B cell (primary cell): ENCODE data around the gene JAG1. TPM values are rescaled to one million over a fixed set of nuclear protein-coding genes. Genes with fewer than 3 reads are reported as not detected.
"Not testable (repeated sequence)": the region's sequence is repeated elsewhere in the genome, so short reads cannot be mapped to it uniquely, and the experiment has no call there.

Experiments
- ATAC-seq: fragments of 200-7000 bp; cut with Tn5 transposase; one replicate; pipeline ENCODE4 v1.10.0; 2021; ENCODE audit warnings: low read depth, mild to moderate bottlenecking, moderate number of reproducible peaks, moderate library complexity
- CTCF ChIA-PET: fragments of 350-600 bp; sonication (Branson Sonifier 250); formaldehyde crosslinking; loops from one replicate; lab custom pipeline; 2021; ENCODE audit warnings: antibody characterized with exemption, inconsistent platforms; lab: Charles Lee
- POLR2A ChIA-PET: fragments of 350-600 bp; sonication (Branson Sonifier 250); formaldehyde crosslinking; loops from one replicate; lab custom pipeline; 2021; ENCODE audit warnings: antibody characterized with exemption; lab: Charles Lee
- DNase-seq: peaks from one replicate; pipeline ENCODE4 v3.0.0; 2013
- H2AFZ ChIP-seq: 2 replicates; pipeline ENCODE4 v1.6.1; 2012; ENCODE audit warnings: mild to moderate bottlenecking, low read depth, low read length; ENCODE audit not compliant: insufficient read depth, poor library complexity, severe bottlenecking
- H3K27ac ChIP-seq, 2 donors: 1 replicate in 1 of 2; 2 replicates in 1 of 2; pipeline ENCODE4 v1.5.1; 2012 to 2013; ENCODE audit warnings: low read length in 2 of 2, mild to moderate bottlenecking in 2 of 2, moderate library complexity in 1 of 2
- H3K27me3 ChIP-seq, 4 experiments: fragments of 200-600 bp in 1 of 4; sonication (generic) in 1 of 4; replicated peaks in 1 of 4; 1 replicate in 2 of 4; 2 replicates in 2 of 4; pipeline versions ENCODE4 v1.6.1 to v1.7.0; 2013 to 2016; ENCODE audit warnings: low read length in 3 of 4, mild to moderate bottlenecking in 2 of 4, mixed read lengths in 1 of 4, moderate library complexity in 1 of 4; ENCODE audit not compliant: insufficient read depth in 4 of 4, control insufficient read depth in 3 of 4; ENCODE audit errors: control extremely low read depth in 1 of 4
- H3K36me3 ChIP-seq, 2 experiments: replicated peaks in 1 of 2; 1 replicate in 1 of 2; 2 replicates in 1 of 2; pipeline versions ENCODE4 v1.6.1 to v1.7.1; 2013; ENCODE audit warnings: low read length in 1 of 2; ENCODE audit not compliant: insufficient read depth in 2 of 2, control insufficient read depth in 1 of 2; ENCODE audit errors: control extremely low read depth in 1 of 2, extremely low read depth in 1 of 2
- H3K4me1 ChIP-seq, 2 donors: fragments of 200-600 bp in 1 of 2; sonication (generic) in 1 of 2; 1 replicate in 1 of 2; 2 replicates in 1 of 2; pipeline versions ENCODE4 v1.5.1 to v1.6.1; 2013 to 2017; ENCODE audit warnings: low read length in 2 of 2; ENCODE audit not compliant: control insufficient read depth in 2 of 2, insufficient read depth in 2 of 2
- H3K4me2 ChIP-seq: replicated peaks from 2 replicates; pipeline ENCODE3; 2012; ENCODE audit warnings: mild to moderate bottlenecking, low read depth, low read length; ENCODE audit not compliant: poor library complexity, severe bottlenecking
- H3K4me3 ChIP-seq, 5 experiments: fragments of 200-600 bp in 1 of 5; sonication (generic) in 1 of 5; 1 replicate in 3 of 5; 2 replicates in 2 of 5; pipeline versions ENCODE4 v1.5.1 to v1.7.0; 2011 to 2016; ENCODE audit warnings: low read length in 4 of 5, mild to moderate bottlenecking in 4 of 5, low read depth in 2 of 5, control low read depth in 1 of 5, moderate library complexity in 1 of 5; ENCODE audit not compliant: insufficient read depth in 1 of 5; ENCODE audit errors: control extremely low read depth in 1 of 5, extremely low read depth in 1 of 5
- H3K79me2 ChIP-seq: fragments of 200-600 bp; sonication (generic); one replicate; pipeline ENCODE4 v1.6.0; 2016; ENCODE audit warnings: low read length; ENCODE audit not compliant: control insufficient read depth, insufficient read depth
- H3K9ac ChIP-seq: fragments of 200-600 bp; sonication (generic); 2 replicates; pipeline ENCODE4 v1.6.1; 2017; ENCODE audit warnings: mild to moderate bottlenecking, low read length, moderate library complexity
- H3K9me3 ChIP-seq, 3 donors: one replicate each; pipeline versions ENCODE4 v1.6.1 to v1.7.1; 2013; ENCODE audit warnings: low read length in 2 of 3; ENCODE audit not compliant: control insufficient read depth in 2 of 3, insufficient read depth in 1 of 3; ENCODE audit errors: control extremely low read depth in 1 of 3
- H4K20me1 ChIP-seq: 2 replicates; pipeline ENCODE4 v1.6.0; 2012; ENCODE audit warnings: mild to moderate bottlenecking, low read length; ENCODE audit not compliant: insufficient read depth, control insufficient read depth, poor library complexity, severe bottlenecking
- H3K27ac Mint-ChIP-seq: one replicate; pipeline ENCODE4 v1.8.0; 2021; ENCODE audit warnings: mixed read lengths
- H3K27me3 Mint-ChIP-seq: one replicate; pipeline ENCODE4 v1.8.0; 2021; ENCODE audit warnings: mixed read lengths
- H3K4me1 Mint-ChIP-seq: one replicate; pipeline ENCODE4 v1.8.0; 2021; ENCODE audit warnings: mixed read lengths
- H3K4me3 Mint-ChIP-seq: one replicate; pipeline ENCODE4 v1.8.0; 2021; ENCODE audit warnings: mixed read lengths
- H3K9me3 Mint-ChIP-seq: one replicate; pipeline ENCODE4 v1.8.0; 2022; ENCODE audit warnings: mixed read lengths; ENCODE audit not compliant: insufficient read depth
- CTCF ChIP-seq: fragments of 200-600 bp; IDR thresholded peaks from one replicate; pipeline ENCODE4 v1.8.0; 2022; ENCODE audit warnings: antibody characterized with exemption, mild to moderate bottlenecking
- EZH2 ChIP-seq: IDR thresholded peaks from 2 replicates; pipeline ENCODE4 v1.6.1; 2012; ENCODE audit warnings: borderline replicate concordance, low read depth, mild to moderate bottlenecking, moderate library complexity, low read length; ENCODE audit not compliant: insufficient read depth, poor library complexity, severe bottlenecking
- WGBS: methylation state at CpG from one replicate; pipeline ENCODE4 v1.1.5; 2013; ENCODE audit warnings: missing lambda C conversion rate; ENCODE audit not compliant: insufficient coverage; 5-methylcytosine and 5-hydroxymethylcytosine counted together
- intact Hi-C: fragments of 100-400 bp; cut with micrococcal nuclease; formaldehyde crosslinking; loops from one replicate; pipeline ENCODE4 v1.10.0; 2022
- polyA plus RNA-seq: library from polyadenylated mRNA; depleted of rRNA; stranded (reverse); fragments of >200 nt; gene quantifications from 2 replicates; pipeline ENCODE4 v1.2.3, GENCODE V29; 2012
- total RNA-seq, 2 donors: library from RNA; stranded (reverse); fragments of 120-200 nt in 1 of 2; gene quantifications; 1 replicate in 1 of 2; 2 replicates in 1 of 2; pipeline versions ENCODE4 v1.2.3 to v1.2.4, GENCODE V29; 2013 to 2022

The JAG1 gene
- total and polyA plus RNA-seq, 2 donors (not counting 1 experiment from before 2014, with no cell fraction given): not detected

DNA sequence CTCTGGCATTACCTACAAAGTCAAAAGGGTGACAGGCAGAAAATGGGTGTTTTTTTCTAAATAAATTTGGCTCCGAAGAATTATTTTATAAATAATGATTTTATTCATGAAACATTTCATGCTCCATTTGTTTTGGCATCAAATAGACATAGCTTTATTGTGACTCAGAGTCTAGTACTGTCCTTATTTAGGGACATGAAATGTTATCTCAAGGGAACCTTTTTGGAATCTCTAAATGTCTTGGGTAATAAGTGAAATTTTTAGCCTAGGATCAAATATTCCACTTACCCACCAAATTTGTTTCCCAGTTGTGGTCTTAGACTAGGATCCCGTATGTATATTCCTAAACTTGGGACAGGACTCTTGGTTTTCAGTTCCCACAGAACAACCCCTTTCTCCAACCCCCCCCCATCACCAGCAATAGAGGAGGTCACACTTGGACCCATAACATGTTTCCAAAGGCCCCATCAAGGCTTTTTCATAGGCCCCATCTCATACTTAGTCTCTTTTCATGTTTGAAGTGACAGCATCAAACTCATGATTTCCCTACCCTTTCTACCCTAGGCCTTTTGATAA is 81.8 kb downstream of the JAG1 start:
- CTCF ChIA-PET: no interaction called here
- no peak overlapping the region for H2AFZ ChIP-seq
- H3K36me3 ChIP-seq: no peaks in the 10 kb centered on the region
- H3K27me3 ChIP-seq: no peaks in the 10 kb centered on the region
- no peak overlapping the region for H3K27ac Mint-ChIP-seq
- no peak overlapping the region for H3K4me3 ChIP-seq
- H3K27me3 Mint-ChIP-seq: no peaks in the 10 kb centered on the region
- H3K4me1 ChIP-seq: no peaks in the 10 kb centered on the region
- no peaks in the 10 kb centered on the region for H3K9me3 Mint-ChIP-seq
- intact Hi-C loops: no loop called here
- DNase-seq: no peak
- 83% methylated on average over 1 of the region's 2 CpGs for WGBS
- no peaks in the 10 kb centered on the region for H3K9me3 ChIP-seq
- H4K20me1 ChIP-seq: no peaks in the 10 kb centered on the region
- no peaks in the 10 kb centered on the region for H3K4me1 Mint-ChIP-seq
- H3K4me2 ChIP-seq: no peak overlapping the region
- POLR2A ChIA-PET: no interaction called here
- TF ChIP-seq EZH2 (no peak), CTCF (no peak)
- no peak overlapping the region for H3K27ac ChIP-seq
- no peak overlapping the region for H3K4me3 Mint-ChIP-seq
- no peak for ATAC-seq
- H3K9ac ChIP-seq: no peak overlapping the region
- H3K79me2 ChIP-seq: no peaks in the 10 kb centered on the region

DNA sequence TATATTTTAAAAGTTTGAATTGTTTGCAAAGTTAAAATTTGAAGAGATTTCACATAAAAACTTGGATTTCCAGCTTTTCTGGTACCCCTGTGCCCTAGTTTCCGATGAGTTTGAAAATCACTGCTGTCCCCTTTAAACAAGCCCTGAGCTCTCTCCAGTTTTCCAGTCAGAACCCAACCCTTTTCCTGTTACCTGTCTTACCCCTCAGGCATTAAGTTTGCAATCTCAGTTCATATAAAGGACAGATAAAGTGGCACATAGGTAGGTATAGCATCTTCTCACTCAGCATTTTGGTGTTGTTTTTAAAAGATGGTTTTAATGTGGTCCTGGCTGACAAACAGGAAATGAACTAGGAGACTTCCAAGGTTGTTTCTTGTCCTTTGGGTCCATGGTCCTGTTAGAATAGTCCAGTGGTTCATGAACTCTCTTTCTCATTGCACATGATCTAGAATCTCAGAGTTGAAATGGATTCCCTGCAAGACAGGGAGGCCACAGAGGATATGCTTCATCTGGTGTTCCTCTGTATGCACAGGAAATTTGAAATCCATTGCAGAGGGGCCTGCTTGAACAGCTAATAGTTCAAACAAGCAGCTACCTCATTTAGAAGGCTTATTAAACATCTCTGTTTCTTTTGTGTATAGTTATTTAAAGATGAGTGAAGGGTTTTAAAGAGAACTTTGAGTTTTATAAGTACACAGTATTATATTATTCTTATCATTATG is 82.7 kb downstream of the JAG1 start:
- Histone ChIP-seq H3K4me1 (no peaks in the 10 kb centered on the region), H4K20me1 (no peaks in the 10 kb centered on the region), H3K79me2 (no peaks in the 10 kb centered on the region), H3K27ac (no peak overlapping the region), H3K9ac (no peak overlapping the region), H3K9me3 (no peaks in the 10 kb centered on the region), H2AFZ (no peak overlapping the region), H3K4me3 (no peak overlapping the region), H3K36me3 (no peaks in the 10 kb centered on the region), H3K4me2 (no peak overlapping the region), H3K27me3 (no peaks in the 10 kb centered on the region)
- H3K4me1 Mint-ChIP-seq: no peaks in the 10 kb centered on the region
- H3K27ac Mint-ChIP-seq: no peak overlapping the region
- TF ChIP-seq EZH2 (no peak), CTCF (no peak)
- ChIA-PET CTCF (no interaction called here), POLR2A (no interaction called here)
- 100% methylated on average over 1 of the region's 1 CpG for WGBS
- intact Hi-C loops: no loop called here
- H3K27me3 Mint-ChIP-seq: no peaks in the 10 kb centered on the region
- no peaks in the 10 kb centered on the region for H3K9me3 Mint-ChIP-seq
- no peak overlapping the region for H3K4me3 Mint-ChIP-seq
- ATAC-seq (no peak), DNase-seq (no peak)

DNA sequence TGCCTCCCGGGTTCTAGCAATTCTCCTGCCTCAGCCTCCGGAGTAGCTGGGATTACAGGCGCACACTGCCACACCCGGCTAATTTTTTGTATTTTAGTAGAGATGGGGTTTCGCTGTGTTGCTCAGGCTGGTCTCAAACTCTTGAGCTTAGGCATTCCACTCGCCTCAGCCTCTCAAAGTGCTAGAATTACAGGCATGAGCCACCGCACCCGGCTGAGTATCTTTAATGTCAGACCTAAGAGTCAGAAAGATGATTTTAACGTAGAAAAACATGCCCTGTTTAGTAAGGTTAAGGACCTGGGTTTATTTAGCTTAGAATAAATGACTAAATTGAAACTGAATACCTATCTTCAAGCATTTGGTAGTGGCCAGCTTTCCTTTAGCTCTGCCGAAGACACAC is 83.4 kb downstream of the JAG1 start:
- H3K27ac Mint-ChIP-seq, ATAC-seq, H3K4me3 Mint-ChIP-seq, POLR2A ChIA-PET, H3K4me1 ChIP-seq, H3K9me3 Mint-ChIP-seq, DNase-seq, H3K79me2 ChIP-seq, H4K20me1 ChIP-seq, H3K4me1 Mint-ChIP-seq, H3K9ac ChIP-seq, H3K27me3 ChIP-seq, H3K36me3 ChIP-seq, intact Hi-C loops, H2AFZ ChIP-seq, CTCF ChIA-PET, H3K27me3 Mint-ChIP-seq, H3K9me3 ChIP-seq, H3K4me3 ChIP-seq, H3K27ac ChIP-seq, H3K4me2 ChIP-seq: not testable (repeated sequence)
- 99% methylated on average over 8 of the region's 10 CpGs for WGBS
